IMR-90 (cell line): ENCODE data around the gene DYNLT5. TPM values are rescaled to one million over a fixed set of nuclear protein-coding genes. Genes with fewer than 3 reads are reported as not detected.

Source experiments
- ATAC-seq: fragments of 200-7000 bp; cut with Tn5 transposase; 2 replicates; pipeline ENCODE4 v1.9.1; 2020; ENCODE audit warnings: low read depth, mild to moderate bottlenecking, moderate library complexity
- Bru-seq: library from RNA; stranded (reverse); fragments of 400-500 nt; gene quantifications from one replicate; lab custom pipeline; 2021; lab: Mats Ljungman, UMichigan
- BruChase-seq, 2 experiments: library from RNA; stranded (reverse); fragments of 400-500 nt; gene quantifications; one replicate each; lab custom pipeline; 2021; lab: Mats Ljungman, UMichigan
- BruUV-seq: library from RNA; stranded (reverse); fragments of 400-500 nt; replicated peaks from 2 replicates; lab custom pipeline; 2021; lab: Mats Ljungman, UMichigan
- CTCF ChIA-PET: fragments of 300-600 bp; formaldehyde crosslinking; extraction: SDS; loops from one replicate; lab custom pipeline; 2021; ENCODE audit warnings: antibody characterized with exemption; lab: Yijun Ruan, JAX
- POLR2A ChIA-PET: fragments of 300-600 bp; sonication (Branson Sonifier 250); formaldehyde crosslinking; loops from one replicate; lab custom pipeline; 2022; ENCODE audit warnings: antibody characterized with exemption; ENCODE audit not compliant: unreplicated experiment; lab: Charles Lee
- DNase-seq: peaks from one replicate; pipeline ENCODE4 v3.0.0; 2013
- H2AFZ ChIP-seq: replicated peaks from 2 replicates; pipeline ENCODE3; 2013; ENCODE audit warnings: low read length, mild to moderate bottlenecking; ENCODE audit not compliant: poor library complexity
- H2AK5ac ChIP-seq: 2 replicates; pipeline ENCODE4 v1.6.1; 2013; ENCODE audit warnings: low read depth, low read length, inconsistent platforms
- H2AK9ac ChIP-seq: replicated peaks from 2 replicates; pipeline ENCODE3; 2013; ENCODE audit warnings: mild to moderate bottlenecking, low read depth, low read length, moderate library complexity; ENCODE audit not compliant: poor library complexity
- H2BK120ac ChIP-seq: 2 replicates; pipeline ENCODE4 v1.6.1; 2013; ENCODE audit warnings: low read depth, low read length, inconsistent platforms
- H2BK15ac ChIP-seq: 3 replicates; pipeline ENCODE4 v1.6.1; 2013; ENCODE audit warnings: low read depth, low read length, inconsistent platforms
- H2BK20ac ChIP-seq: 2 replicates; pipeline ENCODE4 v1.6.1; 2013; ENCODE audit warnings: low read depth, mild to moderate bottlenecking, inconsistent platforms, low read length, moderate library complexity
- H2BK5ac ChIP-seq: 2 replicates; pipeline ENCODE4 v1.6.1; 2013; ENCODE audit warnings: mild to moderate bottlenecking, low read depth, low read length, inconsistent platforms; ENCODE audit not compliant: poor library complexity, severe bottlenecking
- H3K14ac ChIP-seq: replicated peaks from 2 replicates; pipeline ENCODE4 v1.6.1; 2013; ENCODE audit warnings: low read depth, low read length, inconsistent platforms
- H3K18ac ChIP-seq: 2 replicates; pipeline ENCODE4 v1.6.1; 2013; ENCODE audit warnings: low read depth, low read length, control low read depth
- H3K23ac ChIP-seq: 2 replicates; pipeline ENCODE4 v1.6.1; 2013; ENCODE audit warnings: low read depth, low read length, inconsistent platforms
- H3K27ac ChIP-seq: 2 replicates; pipeline ENCODE4 v1.5.1; 2013; ENCODE audit warnings: mild to moderate bottlenecking, control low read depth, low read length; ENCODE audit not compliant: insufficient read depth
- H3K27me3 ChIP-seq: 2 replicates; pipeline ENCODE4 v1.6.1; 2013; ENCODE audit warnings: low read length; ENCODE audit not compliant: control insufficient read depth, insufficient read depth
- H3K36me3 ChIP-seq: 2 replicates; pipeline ENCODE4 v1.6.1; 2013; ENCODE audit warnings: low read length, mixed read lengths; ENCODE audit not compliant: control insufficient read depth, insufficient read depth
- H3K4ac ChIP-seq: 2 replicates; pipeline ENCODE4 v1.6.1; 2013; ENCODE audit warnings: low read depth, low read length, inconsistent platforms
- H3K4me1 ChIP-seq: 2 replicates; pipeline ENCODE4 v1.6.1; 2013; ENCODE audit warnings: low read length, mixed read lengths; ENCODE audit not compliant: control insufficient read depth, insufficient read depth
- H3K4me2 ChIP-seq: 2 replicates; pipeline ENCODE4 v1.6.1; 2013; ENCODE audit warnings: low read depth, mild to moderate bottlenecking, control low read depth, low read length, moderate library complexity
- H3K4me3 ChIP-seq: 2 replicates; pipeline ENCODE4 v1.5.1; 2013; ENCODE audit warnings: low read depth, mild to moderate bottlenecking, control low read depth, low read length, moderate library complexity; ENCODE audit not compliant: insufficient read depth
- H3K56ac ChIP-seq: 2 replicates; pipeline ENCODE4 v1.6.1; 2013; ENCODE audit warnings: low read length, inconsistent platforms; ENCODE audit not compliant: insufficient read depth; ENCODE audit errors: extremely low read depth
- H3K79me1 ChIP-seq, 2 experiments: 2 replicates each; pipeline ENCODE4 v1.6.1; 2013; ENCODE audit warnings: low read length in 2 of 2, inconsistent platforms in 1 of 2, low read depth in 1 of 2
- H3K9ac ChIP-seq: 2 replicates; pipeline ENCODE4 v1.6.1; 2013; ENCODE audit warnings: low read depth, low read length, control low read depth
- H3K9me1 ChIP-seq: 2 replicates; pipeline ENCODE4 v1.6.1; 2013; ENCODE audit warnings: low read length, inconsistent platforms; ENCODE audit not compliant: insufficient read depth
- H3K9me3 ChIP-seq: 2 replicates; pipeline ENCODE4 v1.6.1; 2013; ENCODE audit warnings: low read length; ENCODE audit not compliant: control insufficient read depth, insufficient read depth
- H4K20me1 ChIP-seq: 2 replicates; pipeline ENCODE4 v1.6.1; 2013; ENCODE audit warnings: low read length, inconsistent platforms; ENCODE audit not compliant: insufficient read depth
- H4K5ac ChIP-seq: 2 replicates; pipeline ENCODE4 v1.6.1; 2013; ENCODE audit warnings: mild to moderate bottlenecking, low read depth, low read length, control low read depth
- H4K8ac ChIP-seq, 2 experiments: 2 replicates each; pipeline ENCODE4 v1.6.1; 2013; ENCODE audit warnings: low read depth in 2 of 2, low read length in 2 of 2, control low read depth in 1 of 2, inconsistent platforms in 1 of 2
- H4K91ac ChIP-seq: 2 replicates; pipeline ENCODE4 v1.6.1; 2013; ENCODE audit warnings: low read depth, low read length, inconsistent platforms; ENCODE audit not compliant: insufficient read depth
- FOS ChIP-seq: fragments of 150-350 bp; IDR thresholded peaks from 2 replicates; pipeline ENCODE4 v1.6.1; 2016; ENCODE audit warnings: low read depth, low read length
- MAZ ChIP-seq: IDR thresholded peaks from 2 replicates; pipeline ENCODE4 v1.6.1; 2012; ENCODE audit warnings: low read depth, mild to moderate bottlenecking, low read length, improper control_type of control experiment, moderate library complexity, borderline replicate concordance
- NFE2L2 ChIP-seq: fragments of 150-350 bp; IDR thresholded peaks from 2 replicates; pipeline ENCODE4 v1.6.1; 2016; ENCODE audit warnings: low read depth, mild to moderate bottlenecking, low read length
- RAD21 ChIP-seq: IDR thresholded peaks from 2 replicates; pipeline ENCODE4 v1.6.1; 2012; ENCODE audit warnings: low read length, improper control_type of control experiment
- WGBS, 2 experiments: methylation state at CpG; one replicate each; pipeline versions ENCODE4 v1.1.5 to v1.1.7; 2013; ENCODE audit warnings: missing lambda C conversion rate in 2 of 2; ENCODE audit not compliant: insufficient read length in 1 of 2; ENCODE audit errors: extremely low coverage in 2 of 2; 5-methylcytosine and 5-hydroxymethylcytosine counted together
- dilution Hi-C: fragments of 300-500 bp; cut with HindIII; formaldehyde crosslinking; loops from one replicate; pipeline ENCODE4 v1.14.3; 2018; ENCODE audit warnings: low sequenced_read_pairs; ENCODE audit not compliant: unreplicated experiment
- in situ Hi-C: fragments of 300-500 bp; cut with MboI; formaldehyde crosslinking; loops from 3 replicates; pipeline ENCODE4 v1.14.3; 2019; ENCODE audit warnings: low sequenced_read_pairs, inconsistent platforms, mixed read lengths
- intact Hi-C: fragments of 100-400 bp; cut with micrococcal nuclease; formaldehyde crosslinking; loops from 2 replicates; pipeline ENCODE4 v1.10.0; 2022
- long read RNA-seq: library from polyadenylated mRNA; unstranded; transcript quantifications from one replicate; pipeline ENCODE4 v2.0.0, GENCODE V29; 2021; ENCODE audit not compliant: unreplicated experiment
- polyA plus RNA-seq, 3 experiments: library from polyadenylated mRNA; depleted of rRNA; stranded (reverse); fragments of >200 nt; gene quantifications; 2 replicates each; pipeline ENCODE4 v1.2.3, GENCODE V29; 2012; ENCODE audit warnings: low replicate concordance in 1 of 3
- total RNA-seq: library from RNA; depleted of rRNA; stranded (reverse); fragments of >200 nt; gene quantifications from 2 replicates; pipeline ENCODE4 v1.2.3, GENCODE V29; 2012; rRNA removed
- TF ChIP-seq, protein P1 (sequence below): conservative IDR thresholded peaks from 2 replicates; pipeline ENCODE4 v1.5.1; 2012; ENCODE audit warnings: mild to moderate bottlenecking, low read depth, low read length, improper control_type of control experiment

Gene DYNLT5, protein sequence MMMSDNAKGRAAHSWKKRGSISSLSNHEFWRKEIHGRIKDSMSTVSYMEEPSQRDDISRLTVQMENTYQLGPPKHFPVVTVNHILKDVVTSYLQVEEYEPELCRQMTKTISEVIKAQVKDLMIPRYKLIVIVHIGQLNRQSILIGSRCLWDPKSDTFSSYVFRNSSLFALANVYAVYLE
- total RNA-seq, result 0.18 and 0.28 TPM in 2 replicates
- 0.09 and 0.12 TPM in 2 replicates for polyA plus RNA-seq (2012; rRNA removed)
- polyA plus RNA-seq (2012; cell fraction: cytosol; rRNA removed), result 0.04 TPM in 1 of 2 replicates, not detected in the other
- polyA plus RNA-seq (2012; cell fraction: nucleus; rRNA removed; ENCODE audit: low replicate concordance), result 0.16 TPM in 1 of 2 replicates, not detected in the other
- Bru-seq, nascent RNA, result percentile 29 among the genes with signal in this experiment
- BruChase-seq, experiment 1, labeled RNA remaining after a 6-hour chase, result percentile 16 among the genes with signal in this experiment
- BruChase-seq, experiment 2, labeled RNA remaining after a 2-hour chase, result percentile 29 among the genes with signal in this experiment
- long read RNA-seq, result 0 reads

DNA sequence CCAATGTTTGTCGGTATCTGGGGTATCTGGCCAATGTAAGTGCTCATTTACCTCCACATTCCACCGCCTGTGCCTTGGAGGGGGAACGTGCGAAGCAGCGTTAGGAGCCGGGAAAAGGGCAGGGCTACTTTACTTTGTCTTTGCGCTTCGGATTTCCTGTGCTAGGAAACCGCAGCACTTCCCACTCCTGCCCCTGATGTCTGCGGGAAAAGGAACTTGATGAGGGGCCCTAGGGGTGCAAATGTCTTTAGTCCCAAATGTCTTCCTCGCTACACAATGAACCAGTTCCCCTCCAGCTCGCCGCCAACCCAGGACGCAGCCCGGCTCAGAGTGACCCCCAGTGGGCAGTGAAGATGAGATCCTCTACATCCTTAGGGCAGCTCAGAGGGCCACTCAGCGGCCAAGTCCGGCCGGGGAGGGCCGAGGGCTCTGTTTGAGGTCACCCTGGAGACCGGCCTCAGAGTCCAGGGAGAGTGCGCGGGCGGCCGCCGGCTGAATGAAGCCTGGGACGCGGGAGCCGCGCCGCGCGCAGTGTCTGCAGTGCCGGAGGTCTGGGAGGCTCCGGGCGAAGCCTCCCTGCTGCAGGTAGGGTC, at the start of gene DYNLT5:
Gene DYNLT5, plus strand, starts transcription at position 460 of the 593 bp plus-strand sequence. CDS start 2,200 bp downstream, outside the sequence.
- Histone ChIP-seq H3K9me3 (no peaks in the 10 kb centered on the region), H3K18ac (no peak within 1 kb of the TSS), H2BK15ac (no peak within 1 kb of the TSS; the same call in 2 of the 3 replicates), H2BK5ac (no peak within 1 kb of the TSS), H3K36me3 (no peaks in the 10 kb centered on the region), H2BK20ac (no peak within 1 kb of the TSS), H2AFZ (peak within 1 kb of the TSS; percentile 91), H2AK9ac (peak within 1 kb of the TSS; percentile 82), H3K27me3 (no peaks in the 10 kb centered on the region), H3K4me2 (peak within 1 kb of the TSS; percentile 92), H4K8ac (peak within 1 kb of the TSS in 1 of 2 experiments; percentile 65; a peak in 2 of 4 replicates), H3K23ac (peak within 1 kb of the TSS; percentile 64; the same call in 1 of the 2 replicates), H3K4ac (peak within 1 kb of the TSS; percentile 18; the same call in 1 of the 2 replicates), H3K27ac (no peak within 1 kb of the TSS), H3K9ac (0 out of 2 replicates have a peak within 1 kb of the TSS, but pooled peaks have one; percentile 5), H3K14ac (peak within 1 kb of the TSS; percentile 42; the same call in 1 of the 2 replicates), H2AK5ac (no peak within 1 kb of the TSS; the same call in 1 of the 2 replicates), H2BK120ac (peak within 1 kb of the TSS; percentile 32; the same call in 1 of the 2 replicates), H3K56ac (no peak within 1 kb of the TSS), H3K9me1 (peaks cover 8% of the 10 kb centered on the region), H4K91ac (peak within 1 kb of the TSS; percentile 10), H3K79me1 (no peaks in the 10 kb centered on the region; a peak in 1 of 4 replicates), H3K4me3 (peak within 1 kb of the TSS; percentile 36), H4K20me1 (no peaks in the 10 kb centered on the region; the same call in 1 of the 2 replicates), H4K5ac (no peak within 1 kb of the TSS), H3K4me1 (peaks cover 8% of the 10 kb centered on the region)
- BruUV-seq, result no TSS peak
- DNase-seq (peak; percentile 43), ATAC-seq (peak; percentile 93)
- dilution Hi-C loops, result no loop called here
- CTCF ChIA-PET, result no interaction called here
- intact Hi-C loops, result no loop called here
- TF ChIP-seq NFE2L2 (no peak), RAD21 (peak; percentile 32), FOS (no peak), MAZ (0 out of 2 replicates have a peak, but pooled peaks have one; percentile 24)
- TF ChIP-seq, protein P1, sequence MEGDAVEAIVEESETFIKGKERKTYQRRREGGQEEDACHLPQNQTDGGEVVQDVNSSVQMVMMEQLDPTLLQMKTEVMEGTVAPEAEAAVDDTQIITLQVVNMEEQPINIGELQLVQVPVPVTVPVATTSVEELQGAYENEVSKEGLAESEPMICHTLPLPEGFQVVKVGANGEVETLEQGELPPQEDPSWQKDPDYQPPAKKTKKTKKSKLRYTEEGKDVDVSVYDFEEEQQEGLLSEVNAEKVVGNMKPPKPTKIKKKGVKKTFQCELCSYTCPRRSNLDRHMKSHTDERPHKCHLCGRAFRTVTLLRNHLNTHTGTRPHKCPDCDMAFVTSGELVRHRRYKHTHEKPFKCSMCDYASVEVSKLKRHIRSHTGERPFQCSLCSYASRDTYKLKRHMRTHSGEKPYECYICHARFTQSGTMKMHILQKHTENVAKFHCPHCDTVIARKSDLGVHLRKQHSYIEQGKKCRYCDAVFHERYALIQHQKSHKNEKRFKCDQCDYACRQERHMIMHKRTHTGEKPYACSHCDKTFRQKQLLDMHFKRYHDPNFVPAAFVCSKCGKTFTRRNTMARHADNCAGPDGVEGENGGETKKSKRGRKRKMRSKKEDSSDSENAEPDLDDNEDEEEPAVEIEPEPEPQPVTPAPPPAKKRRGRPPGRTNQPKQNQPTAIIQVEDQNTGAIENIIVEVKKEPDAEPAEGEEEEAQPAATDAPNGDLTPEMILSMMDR, result peak; percentile 31; the same call in 1 of the 2 replicates
- POLR2A ChIA-PET, result no interaction called here
- no CpG with 5 or more reads among the region's 35 CpGs for WGBS, 2 experiments
- in situ Hi-C loops, result loop anchor here (25.0 kb wide), 1 partner anchor 735 kb away; no protein-coding TSS in a partner anchor
